Measurements from ENCODE around the gene LPP. TPM values are rescaled to one million over a fixed set of nuclear protein-coding genes. Genes with fewer than 3 reads are reported as not detected.
"Not testable (repeated sequence)": the region's sequence is repeated elsewhere in the genome, so short reads cannot be mapped to it uniquely, and the experiment has no call there.

The LPP gene
- total and polyA plus RNA-seq, 5 donors: 14.5 to 205 (median 159) TPM

- WGBS: 86% methylated on average over 8 of the region's 8 CpGs
- H3K27ac ChIP-seq (ENCODE audit: low read length): no peak overlapping the region
- H3K4me3 ChIP-seq (ENCODE audit: low read length): no peak overlapping the region
- H3K4me1 ChIP-seq (ENCODE audit: control insufficient read depth, insufficient read depth, low read length): peaks cover 1% of the 10 kb centered on the region
- DNase-seq (no peak), ATAC-seq (no peak)
- no peaks in the 10 kb centered on the region for H3K9me3 ChIP-seq (ENCODE audit: control insufficient read depth, low read length)
- H3K27me3 ChIP-seq (ENCODE audit: control insufficient read depth, insufficient read depth): no peaks in the 10 kb centered on the region
- intact Hi-C loops (cut with DNase I): no loop called here
Observed at GRCh38 chr3:188442430-188442829, 288.5 kb downstream of the LPP start.

- ATAC-seq; H3K4me1 ChIP-seq (ENCODE audit: control insufficient read depth, insufficient read depth, low read length); H3K27ac ChIP-seq (ENCODE audit: low read length); DNase-seq; H3K9me3 ChIP-seq (ENCODE audit: control insufficient read depth, low read length); H3K27me3 ChIP-seq (ENCODE audit: control insufficient read depth, insufficient read depth); intact Hi-C loops (cut with DNase I); H3K4me3 ChIP-seq (ENCODE audit: low read length): not testable (repeated sequence)
- 97% methylated on average over 4 of the region's 4 CpGs for WGBS
Observed at GRCh38 chr3:188445175-188445574, 291.2 kb downstream of the LPP start.

- H3K27me3 ChIP-seq (ENCODE audit: control insufficient read depth, insufficient read depth): no peaks in the 10 kb centered on the region
- no peak overlapping the region for H3K4me3 ChIP-seq (ENCODE audit: low read length)
- H3K9me3 ChIP-seq (ENCODE audit: control insufficient read depth, low read length): no peaks in the 10 kb centered on the region
- H3K27ac ChIP-seq (ENCODE audit: low read length): no peak overlapping the region
- ATAC-seq (no peak), DNase-seq (no peak)
- intact Hi-C loops (cut with DNase I): no loop called here
- 88% methylated on average over 5 of the region's 5 CpGs for WGBS
- H3K4me1 ChIP-seq (ENCODE audit: control insufficient read depth, insufficient read depth, low read length): peaks cover 3% of the 10 kb centered on the region
Observed at GRCh38 chr3:188446014-188446413, 292.1 kb downstream of the LPP start.

GRCh38 chr3:188446766-188447165 is 292.8 kb downstream of the LPP start:
- ATAC-seq (no peak), DNase-seq (no peak)
- Histone ChIP-seq H3K27ac (ENCODE audit: low read length) (no peak overlapping the region), H3K27me3 (ENCODE audit: control insufficient read depth, insufficient read depth) (no peaks in the 10 kb centered on the region), H3K4me1 (ENCODE audit: control insufficient read depth, insufficient read depth, low read length) (peaks cover 3% of the 10 kb centered on the region), H3K4me3 (ENCODE audit: low read length) (no peak overlapping the region), H3K9me3 (ENCODE audit: control insufficient read depth, low read length) (no peaks in the 10 kb centered on the region)
- 88% methylated on average over 3 of the region's 3 CpGs for WGBS
- intact Hi-C loops (cut with DNase I): no loop called here

GRCh38 chr3:188448813-188449212 is 294.9 kb downstream of the LPP start:
- no peak for ATAC-seq
- peaks cover 6% of the 10 kb centered on the region for H3K4me1 ChIP-seq (ENCODE audit: control insufficient read depth, insufficient read depth, low read length)
- no peaks in the 10 kb centered on the region for H3K9me3 ChIP-seq (ENCODE audit: control insufficient read depth, low read length)
- H3K27me3 ChIP-seq (ENCODE audit: control insufficient read depth, insufficient read depth): no peaks in the 10 kb centered on the region
- DNase-seq: no peak
- 73% methylated on average over 4 of the region's 4 CpGs for WGBS
- H3K4me3 ChIP-seq (ENCODE audit: low read length): no peak overlapping the region
- H3K27ac ChIP-seq (ENCODE audit: low read length): no peak overlapping the region
- intact Hi-C loops (cut with DNase I): no loop called here

- over 99% methylated on average over 2 of the region's 2 CpGs for WGBS
- Histone ChIP-seq H3K4me3 (ENCODE audit: low read length) (no peak overlapping the region), H3K4me1 (ENCODE audit: control insufficient read depth, insufficient read depth, low read length) (peaks cover 6% of the 10 kb centered on the region), H3K9me3 (ENCODE audit: control insufficient read depth, low read length) (no peaks in the 10 kb centered on the region), H3K27ac (ENCODE audit: low read length) (no peak overlapping the region), H3K27me3 (ENCODE audit: control insufficient read depth, insufficient read depth) (no peaks in the 10 kb centered on the region)
- DNase-seq (no peak), ATAC-seq (no peak)
- intact Hi-C loops (cut with DNase I): no loop called here
Observed at GRCh38 chr3:188449421-188449820, 295.5 kb downstream of the LPP start.

GRCh38 chr3:188452158-188452772 is 298.3 kb downstream of the LPP start:
- Histone ChIP-seq H3K4me1 (ENCODE audit: control insufficient read depth, insufficient read depth, low read length) (peaks cover 8% of the 10 kb centered on the region), H3K4me3 (ENCODE audit: low read length) (no peak overlapping the region), H3K27ac (ENCODE audit: low read length) (no peak overlapping the region), H3K27me3 (ENCODE audit: control insufficient read depth, insufficient read depth) (no peaks in the 10 kb centered on the region), H3K9me3 (ENCODE audit: control insufficient read depth, low read length) (no peaks in the 10 kb centered on the region)
- ATAC-seq (no peak), DNase-seq (no peak)
- 74% methylated on average over 8 of the region's 8 CpGs for WGBS
- intact Hi-C loops (cut with DNase I): no loop called here

GRCh38 chr3:188453431-188454384 is 299.8 kb downstream of the LPP start:
- no peaks in the 10 kb centered on the region for H3K9me3 ChIP-seq (ENCODE audit: control insufficient read depth, low read length)
- intact Hi-C loops (cut with DNase I): no loop called here
- H3K4me1 ChIP-seq (ENCODE audit: control insufficient read depth, insufficient read depth, low read length): peaks cover 7% of the 10 kb centered on the region
- 76% methylated on average over 6 of the region's 6 CpGs for WGBS
- ATAC-seq: no peak
- no peaks in the 10 kb centered on the region for H3K27me3 ChIP-seq (ENCODE audit: control insufficient read depth, insufficient read depth)
- H3K27ac ChIP-seq (ENCODE audit: low read length): no peak overlapping the region
- DNase-seq: no peak
- H3K4me3 ChIP-seq (ENCODE audit: low read length): no peak overlapping the region

GRCh38 chr3:188455748-188456147 is 301.8 kb downstream of the LPP start:
- DNase-seq: no peak
- WGBS: 87% methylated on average over 4 of the region's 4 CpGs
- H3K27ac ChIP-seq (ENCODE audit: low read length): no peak overlapping the region
- H3K4me1 ChIP-seq (ENCODE audit: control insufficient read depth, insufficient read depth, low read length): peaks cover 7% of the 10 kb centered on the region
- no peaks in the 10 kb centered on the region for H3K27me3 ChIP-seq (ENCODE audit: control insufficient read depth, insufficient read depth)
- H3K4me3 ChIP-seq (ENCODE audit: low read length): no peak overlapping the region
- intact Hi-C loops (cut with DNase I): no loop called here
- ATAC-seq: no peak
- H3K9me3 ChIP-seq (ENCODE audit: control insufficient read depth, low read length): no peaks in the 10 kb centered on the region

- Histone ChIP-seq H3K27me3 (ENCODE audit: control insufficient read depth, insufficient read depth) (no peaks in the 10 kb centered on the region), H3K9me3 (ENCODE audit: control insufficient read depth, low read length) (no peaks in the 10 kb centered on the region), H3K27ac (ENCODE audit: low read length) (no peak overlapping the region), H3K4me3 (ENCODE audit: low read length) (no peak overlapping the region), H3K4me1 (ENCODE audit: control insufficient read depth, insufficient read depth, low read length) (peaks cover 2% of the 10 kb centered on the region)
- ATAC-seq (no peak), DNase-seq (no peak)
- WGBS: 68% methylated on average over 2 of the region's 2 CpGs
- intact Hi-C loops (cut with DNase I): no loop called here
Observed at GRCh38 chr3:188458756-188459155, 304.8 kb downstream of the LPP start.

- H3K27ac ChIP-seq (ENCODE audit: low read length): no peak overlapping the region
- 86% methylated on average over 6 of the region's 6 CpGs for WGBS
- intact Hi-C loops (cut with DNase I): no loop called here
- no peaks in the 10 kb centered on the region for H3K9me3 ChIP-seq (ENCODE audit: control insufficient read depth, low read length)
- no peak for ATAC-seq
- H3K27me3 ChIP-seq (ENCODE audit: control insufficient read depth, insufficient read depth): no peaks in the 10 kb centered on the region
- DNase-seq: no peak
- H3K4me1 ChIP-seq (ENCODE audit: control insufficient read depth, insufficient read depth, low read length): peaks cover 1% of the 10 kb centered on the region
- no peak overlapping the region for H3K4me3 ChIP-seq (ENCODE audit: low read length)
Observed at GRCh38 chr3:188465311-188465710, 311.4 kb downstream of the LPP start.
